ENCODE data around the gene GASK1B.

Gene GASK1B

DNA sequence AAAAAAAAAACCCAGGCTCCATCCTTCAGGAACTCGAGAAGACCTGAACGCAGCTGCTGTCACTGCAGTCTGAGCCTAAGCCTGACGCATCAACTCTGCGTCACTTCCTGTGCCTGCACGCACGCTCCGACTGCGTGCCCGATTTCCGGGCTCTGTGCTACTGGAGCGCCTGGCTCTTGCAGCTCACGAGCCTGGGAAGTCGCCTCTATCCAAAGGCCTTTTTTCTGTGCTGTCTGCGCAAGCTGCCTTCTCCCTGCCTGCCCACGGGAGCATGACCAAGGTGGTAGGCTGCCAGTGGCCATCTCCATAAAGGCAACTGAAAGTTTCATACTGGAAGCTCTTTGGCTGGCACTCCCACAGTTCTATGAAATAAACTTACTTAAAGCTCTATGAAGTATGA lies 9.9 kb upstream of the GASK1B start:
- DNase-seq, result peak; percentile 78

- DNase-seq, result no peak
These were observed 9.1 kb upstream of the GASK1B start for GRCh38 chr4:158181906-158182305.

DNA sequence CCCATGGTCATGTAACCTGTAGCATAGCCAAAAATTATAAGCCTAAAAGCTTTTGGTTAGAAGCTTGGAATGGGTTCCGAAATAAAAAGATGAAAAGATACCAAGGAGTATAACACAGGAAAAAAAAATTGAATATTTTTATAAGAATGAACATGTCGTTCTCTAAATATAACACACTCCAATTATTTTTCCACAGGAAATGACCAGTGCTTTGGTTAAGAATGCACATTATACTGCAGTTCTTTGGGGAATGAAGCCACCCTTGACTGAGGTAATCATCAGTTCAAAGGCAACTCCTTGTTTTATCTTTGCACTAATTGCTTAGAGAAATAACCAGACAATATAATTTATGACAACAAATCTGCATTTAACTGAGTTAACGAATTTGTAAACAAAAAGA lies 6.6 kb upstream of the GASK1B start:
- DNase-seq, result no peak

- DNase-seq, result no peak
These were observed 4.0 kb upstream of the GASK1B start for GRCh38 chr4:158176776-158177175.

DNA sequence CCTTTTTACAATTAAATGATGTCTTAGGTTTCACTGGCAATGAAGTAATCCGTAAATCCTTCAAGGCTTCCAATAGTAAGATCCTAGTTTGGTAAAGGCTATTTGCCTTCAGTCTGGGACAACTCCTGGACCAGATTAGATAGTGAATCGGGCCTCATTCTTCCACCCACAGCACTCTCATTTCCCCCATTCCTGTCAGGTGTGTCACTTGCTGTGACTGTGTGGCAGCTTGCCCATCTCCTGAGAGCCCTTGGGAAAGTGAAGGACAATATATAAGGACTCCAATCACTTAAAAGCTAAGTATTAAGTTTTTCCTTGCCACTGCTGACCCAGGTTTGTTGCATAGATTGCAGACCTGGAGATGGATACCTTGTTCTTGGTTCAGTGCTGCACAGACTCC lies 3.3 kb upstream of the GASK1B start:
- no peak for DNase-seq

GRCh38 chr4:158170691-158171561 lies 1.9 kb downstream of the GASK1B start:
- no peak for DNase-seq

DNA sequence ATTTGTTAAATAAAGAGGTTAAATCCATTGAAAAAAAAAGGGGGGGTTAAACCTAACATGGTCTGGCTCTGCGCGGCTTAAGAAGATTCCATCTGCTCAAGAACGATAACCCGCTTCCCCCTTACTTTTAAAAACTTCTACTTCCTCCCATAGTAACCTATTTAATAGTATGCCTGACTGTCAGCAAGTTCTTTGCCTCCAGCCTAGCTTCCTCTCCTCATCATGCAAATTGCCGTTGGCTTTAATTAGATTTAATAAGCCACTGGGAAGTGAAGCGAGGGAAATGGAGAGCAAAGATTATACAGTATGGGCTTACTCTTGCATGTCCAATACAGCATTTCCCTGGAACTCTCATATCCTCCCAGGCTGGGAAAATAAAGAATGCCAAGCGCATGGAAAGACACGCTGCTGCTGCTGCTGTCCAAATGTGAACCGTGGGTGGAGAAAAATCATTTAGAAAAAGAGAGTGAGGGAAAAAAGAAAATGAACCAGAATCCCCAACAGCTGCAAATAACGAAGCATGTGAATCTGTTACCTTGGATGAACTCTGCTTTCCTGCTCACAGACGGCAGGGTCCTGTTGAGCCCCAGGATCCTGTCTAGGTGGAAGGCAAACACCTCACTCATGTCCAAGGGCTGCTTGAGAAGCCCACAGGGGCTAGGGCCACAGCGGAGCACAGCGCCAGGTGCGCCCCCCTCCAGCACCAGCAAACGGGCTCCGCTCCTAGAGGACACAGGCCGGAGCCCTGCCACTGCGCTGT lies 2.7 kb downstream of the GASK1B start:
- peak; percentile 79 for DNase-seq

DNA sequence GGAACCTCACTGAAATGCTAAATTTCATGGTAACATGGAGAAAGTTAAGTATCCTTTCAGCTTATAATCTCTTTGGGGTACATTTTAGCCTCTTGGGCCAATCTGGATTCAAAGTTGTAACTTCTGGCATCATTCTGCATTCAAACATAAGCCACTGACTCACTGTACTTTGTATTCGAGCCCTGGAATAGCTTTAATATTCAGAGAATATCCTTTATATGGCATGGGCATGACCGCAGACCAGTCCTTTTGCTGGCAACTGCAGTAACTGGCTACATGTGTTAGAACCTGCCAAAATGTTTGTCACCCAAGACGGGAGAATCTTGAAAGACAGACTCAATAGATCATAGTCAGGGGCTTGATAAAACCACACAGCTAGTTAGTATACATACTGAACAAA lies 3.3 kb downstream of the GASK1B start:
- no peak for DNase-seq

DNA sequence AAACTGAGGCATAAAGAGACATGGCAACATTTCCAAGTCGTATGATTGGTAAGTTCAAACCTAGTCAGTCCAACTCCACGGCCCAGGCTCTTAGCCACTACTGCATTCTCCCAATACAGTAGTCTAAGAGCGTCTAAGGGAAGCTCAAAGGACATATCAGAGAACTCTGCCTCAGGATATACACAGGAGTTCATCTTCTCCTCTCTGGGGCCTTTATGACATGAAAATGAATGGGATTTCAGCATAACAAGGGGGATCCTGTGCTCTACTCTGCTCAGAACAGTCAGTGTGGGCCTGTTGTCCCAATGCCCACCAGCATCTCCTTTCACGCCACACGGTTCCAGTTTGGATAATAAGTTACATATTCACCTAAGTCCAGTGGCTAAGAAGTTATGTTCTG lies 4.2 kb downstream of the GASK1B start:
- no peak for DNase-seq

DNA sequence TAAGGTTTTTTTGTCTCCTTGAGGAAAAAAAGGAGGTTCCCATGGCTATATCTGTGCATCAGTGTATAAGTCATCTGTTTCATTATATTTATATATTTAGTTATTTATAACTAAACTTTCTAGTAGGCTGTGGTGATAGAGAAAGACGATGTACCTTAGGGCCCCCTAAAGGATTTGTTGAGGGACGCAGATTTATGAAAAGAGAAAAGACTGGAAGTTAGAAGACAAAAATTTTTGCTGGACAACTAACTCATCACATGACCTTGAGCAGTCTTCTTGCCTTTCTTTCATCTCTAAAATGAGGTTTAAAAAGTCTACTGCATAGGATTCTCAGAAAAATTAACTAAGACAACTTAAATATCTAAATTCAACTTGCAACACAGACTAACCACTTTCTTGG lies 6.1 kb downstream of the GASK1B start:
- DNase-seq, result no peak

GRCh38 chr4:158164768-158165213 lies 8.0 kb downstream of the GASK1B start:
- DNase-seq, result peak; percentile 1

DNA sequence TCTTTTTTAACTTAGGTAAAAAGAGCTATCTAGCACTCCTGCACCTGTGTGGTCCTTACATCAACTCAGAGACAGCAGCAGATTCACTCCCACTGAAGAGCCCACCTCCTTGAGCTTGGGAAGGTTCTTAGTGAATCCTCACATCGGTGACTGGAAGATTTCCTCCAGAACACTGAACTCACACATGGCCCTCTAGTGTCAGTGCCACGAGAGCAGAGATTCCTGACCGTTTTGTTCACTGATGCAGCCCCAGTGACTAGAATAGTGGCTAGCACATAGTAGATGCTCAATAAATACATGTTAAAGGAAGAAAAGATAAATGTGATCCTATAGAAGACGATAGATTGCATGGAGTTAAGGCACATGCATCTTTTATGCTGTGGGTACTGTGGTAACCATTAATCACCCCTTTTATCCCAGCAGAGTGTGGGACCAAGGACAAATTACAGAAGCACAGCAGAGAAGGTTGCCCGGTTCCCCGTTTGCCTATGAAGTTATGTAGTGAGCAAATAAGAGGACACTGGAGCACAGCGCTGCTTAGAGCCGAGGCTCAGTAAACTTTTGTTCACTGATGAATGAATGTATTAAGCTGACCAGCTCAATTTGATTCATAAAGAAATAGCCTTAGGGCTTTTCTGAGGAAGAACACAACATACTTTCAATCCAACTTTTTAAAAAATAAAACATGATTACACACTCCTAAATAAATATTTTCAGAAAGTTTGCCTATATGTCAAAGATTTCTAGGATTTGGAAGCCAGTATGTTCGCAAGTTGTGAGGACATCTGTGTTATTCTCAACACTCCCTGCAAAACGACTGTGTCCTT lies 8.7 kb downstream of the GASK1B start:
- no peak for DNase-seq

- no peak for DNase-seq
These were observed 10.2 kb downstream of the GASK1B start for GRCh38 chr4:158162631-158163030.

DNA sequence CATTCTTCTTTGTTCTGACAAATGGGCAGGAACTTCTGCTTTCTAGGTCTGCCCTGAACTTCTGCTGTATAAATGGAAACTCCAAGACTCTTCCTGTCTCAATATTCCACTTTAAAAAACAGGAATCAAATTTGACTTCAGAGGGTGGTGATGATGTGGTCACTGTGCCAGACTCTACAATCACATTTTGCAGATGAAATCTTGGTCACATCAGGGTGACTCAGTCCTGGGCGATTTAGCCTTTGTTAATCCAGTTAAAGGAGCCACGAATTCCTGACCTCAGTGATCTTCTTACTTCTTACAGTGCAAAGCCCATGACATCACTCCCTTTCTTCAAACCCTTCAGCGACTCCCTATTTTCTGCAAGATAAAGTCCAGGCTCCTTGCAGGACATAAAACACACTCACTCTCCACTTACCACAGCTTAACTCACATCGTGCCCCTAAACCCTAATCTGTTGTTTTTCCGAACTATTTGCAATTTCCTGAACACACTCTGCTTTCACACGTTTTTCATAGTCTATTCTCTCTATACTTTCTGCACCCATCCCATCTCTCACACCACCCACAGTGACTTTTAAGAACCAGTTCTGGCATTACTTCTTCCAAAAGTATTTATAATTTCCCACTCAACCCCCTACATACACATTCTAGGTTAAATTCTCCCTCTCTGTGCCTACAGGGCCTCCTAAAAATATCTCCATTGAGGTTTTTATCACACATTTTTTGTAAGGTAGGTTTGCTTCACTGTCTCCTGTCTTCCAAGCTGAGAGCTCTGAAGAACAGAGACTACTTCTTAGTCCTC lies 11.1 kb downstream of the GASK1B start:
- no peak for DNase-seq

- no peak for DNase-seq
These were observed 13.1 kb downstream of the GASK1B start for GRCh38 chr4:158159718-158160094.

- no peak for DNase-seq
These were observed 13.6 kb downstream of the GASK1B start for GRCh38 chr4:158159054-158159717.

DNA sequence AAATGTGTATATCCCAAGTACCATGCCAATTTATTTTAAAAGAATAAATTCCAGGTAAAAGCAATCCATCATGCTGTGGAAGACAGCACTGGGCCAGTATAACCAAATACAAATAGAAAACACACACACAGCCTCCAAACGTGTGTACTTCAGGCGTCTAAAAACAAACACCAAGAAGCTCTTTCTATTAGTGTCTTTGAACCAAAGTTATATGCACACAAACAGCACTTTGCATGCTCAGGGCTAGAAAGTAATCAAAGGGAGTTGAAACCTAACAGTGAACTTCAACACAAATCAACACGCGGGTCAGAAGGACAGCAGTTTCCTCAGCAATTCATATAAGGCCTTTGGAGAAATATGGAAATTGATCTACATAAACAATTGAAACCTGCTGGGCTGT lies 15.4 kb downstream of the GASK1B start:
- peak; percentile 18 for DNase-seq

GRCh38 chr4:158155656-158156356 lies 17.0 kb downstream of the GASK1B start:
- DNase-seq, result no peak

DNA sequence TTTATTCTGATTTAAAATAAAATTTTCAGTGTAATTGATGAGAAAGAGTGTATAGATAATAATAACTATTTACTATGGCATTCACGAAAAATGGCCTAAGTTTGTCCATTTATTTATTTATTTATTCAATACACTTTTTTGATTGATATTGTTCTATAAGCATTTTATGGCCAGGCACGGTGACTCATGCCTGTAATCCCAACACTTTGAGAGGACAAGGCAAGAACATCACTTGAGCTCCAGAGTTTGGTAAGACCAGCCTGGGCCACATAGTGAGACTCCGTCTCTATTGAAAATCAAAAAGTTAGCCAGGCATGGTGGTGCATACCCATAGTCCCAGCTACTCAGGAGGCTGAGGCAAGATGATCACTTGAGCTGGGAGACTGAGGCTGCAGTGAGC lies 25.7 kb downstream of the GASK1B start:
- no peak for DNase-seq

DNA sequence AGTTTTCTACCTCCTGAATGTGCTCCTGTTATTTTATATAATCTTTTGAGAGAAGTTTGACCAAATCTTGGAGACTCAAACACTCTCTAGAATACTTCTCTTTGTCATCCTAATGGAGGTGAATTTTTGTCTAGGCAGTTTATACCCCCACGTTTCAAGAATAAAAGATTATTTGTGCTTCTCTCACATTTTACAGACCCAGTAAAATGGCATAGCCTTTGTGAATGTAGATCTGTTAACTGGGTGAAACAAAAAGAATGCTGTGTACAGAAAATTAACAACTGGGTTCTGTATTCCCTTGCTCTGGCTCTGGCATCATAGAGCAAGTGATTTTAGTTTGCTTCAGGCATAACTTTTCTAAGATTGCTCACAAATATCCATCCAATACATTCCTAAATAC lies 26.1 kb downstream of the GASK1B start:
- no peak for DNase-seq

GRCh38 chr4:158139086-158139485 lies 33.7 kb downstream of the GASK1B start:
- DNase-seq, result no peak

All from NCI-H69 (cell line).